Measurements from ENCODE around the gene SPTB.

DNA sequence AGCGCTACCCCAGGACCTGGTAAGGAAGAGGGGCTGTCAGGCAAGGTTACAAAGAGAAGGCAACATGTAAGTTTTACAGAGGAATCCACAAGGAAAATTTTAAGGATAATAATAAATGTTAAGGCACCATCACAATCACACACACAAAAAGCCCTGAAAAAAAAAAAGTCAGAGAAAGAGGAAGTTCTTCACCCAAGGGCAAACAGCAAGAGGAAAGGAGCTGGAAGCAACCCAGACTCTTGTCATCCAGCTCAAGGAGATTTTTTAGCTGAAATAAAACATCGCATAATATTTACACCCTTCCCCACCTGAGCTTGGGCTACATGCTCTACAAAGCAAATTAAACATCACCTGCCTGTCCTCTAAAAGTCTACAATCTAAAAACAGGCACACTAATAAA lies 9.5 kb downstream of the SPTB start:
- TF ChIP-seq, protein P1, sequence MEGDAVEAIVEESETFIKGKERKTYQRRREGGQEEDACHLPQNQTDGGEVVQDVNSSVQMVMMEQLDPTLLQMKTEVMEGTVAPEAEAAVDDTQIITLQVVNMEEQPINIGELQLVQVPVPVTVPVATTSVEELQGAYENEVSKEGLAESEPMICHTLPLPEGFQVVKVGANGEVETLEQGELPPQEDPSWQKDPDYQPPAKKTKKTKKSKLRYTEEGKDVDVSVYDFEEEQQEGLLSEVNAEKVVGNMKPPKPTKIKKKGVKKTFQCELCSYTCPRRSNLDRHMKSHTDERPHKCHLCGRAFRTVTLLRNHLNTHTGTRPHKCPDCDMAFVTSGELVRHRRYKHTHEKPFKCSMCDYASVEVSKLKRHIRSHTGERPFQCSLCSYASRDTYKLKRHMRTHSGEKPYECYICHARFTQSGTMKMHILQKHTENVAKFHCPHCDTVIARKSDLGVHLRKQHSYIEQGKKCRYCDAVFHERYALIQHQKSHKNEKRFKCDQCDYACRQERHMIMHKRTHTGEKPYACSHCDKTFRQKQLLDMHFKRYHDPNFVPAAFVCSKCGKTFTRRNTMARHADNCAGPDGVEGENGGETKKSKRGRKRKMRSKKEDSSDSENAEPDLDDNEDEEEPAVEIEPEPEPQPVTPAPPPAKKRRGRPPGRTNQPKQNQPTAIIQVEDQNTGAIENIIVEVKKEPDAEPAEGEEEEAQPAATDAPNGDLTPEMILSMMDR (IDR thresholded peaks at IDR 0.05): no peak
- no peak for TF ChIP-seq POLR2A (IDR thresholded peaks at IDR 0.05)

Measured in sigmoid colon (tissue), 3 donors.